Measurements from ENCODE around the gene POFUT1.

Gene POFUT1

DNA sequence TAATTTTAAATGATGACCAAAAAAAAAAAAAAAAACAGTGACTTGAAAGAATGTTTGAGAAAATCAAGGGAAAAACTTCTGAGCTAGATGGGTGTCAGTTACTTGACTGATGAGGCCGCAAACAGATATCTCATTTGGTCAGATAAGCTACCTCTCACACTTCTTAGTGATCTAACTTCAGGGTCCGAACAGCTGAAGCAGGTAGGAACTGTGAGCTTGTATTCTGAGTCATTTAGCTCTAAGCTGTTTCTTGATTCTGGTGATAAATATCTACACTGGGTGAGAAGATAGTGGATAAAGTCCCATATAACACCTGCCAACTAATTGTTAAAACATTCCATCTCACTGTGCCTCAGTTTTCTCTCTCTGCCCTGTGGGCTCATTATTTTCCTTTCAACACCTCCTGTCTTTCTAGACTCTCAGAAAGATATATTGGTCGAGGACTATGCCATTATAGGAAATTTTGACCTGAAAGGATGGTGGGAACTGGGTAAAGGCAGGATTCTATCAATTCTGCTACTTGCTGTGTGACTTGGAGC is 77.5 kb downstream of the POFUT1 start:
- DNase-seq = no peak

DNA sequence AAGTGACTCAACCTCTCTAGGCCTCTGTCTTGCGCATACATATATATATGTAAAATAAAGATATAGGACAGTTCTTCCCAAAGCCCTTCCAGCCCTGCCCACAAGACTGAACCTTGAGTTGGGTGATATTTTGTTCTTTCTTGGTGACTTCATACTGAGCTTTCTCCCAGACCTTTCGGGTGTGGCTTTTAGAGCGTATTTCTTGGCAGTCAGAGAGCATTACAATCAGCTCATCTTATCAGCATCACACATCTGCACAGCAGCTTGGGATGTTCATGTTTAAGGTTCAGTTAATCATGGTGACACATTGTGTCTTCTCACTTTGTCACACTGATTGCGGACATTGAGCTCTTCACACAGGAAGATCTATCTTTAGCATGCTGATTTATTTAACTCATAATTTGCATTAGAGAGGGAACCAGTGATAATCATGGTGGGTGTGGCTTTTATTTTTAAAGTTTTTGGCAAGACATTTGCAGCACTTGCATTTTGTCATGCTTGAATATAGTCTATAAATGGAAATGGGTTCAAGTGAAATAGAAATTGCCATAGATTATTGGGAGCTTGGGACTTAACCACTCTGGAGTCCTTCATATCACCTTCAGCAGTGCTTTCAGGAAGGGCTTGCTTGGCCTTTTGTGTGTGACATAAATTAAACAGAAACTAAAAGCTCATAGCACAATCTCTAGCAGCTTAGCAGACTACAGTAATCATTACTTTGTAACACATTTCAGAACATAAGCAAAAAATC is 78.1 kb downstream of the POFUT1 start:
- no peak for DNase-seq

DNA sequence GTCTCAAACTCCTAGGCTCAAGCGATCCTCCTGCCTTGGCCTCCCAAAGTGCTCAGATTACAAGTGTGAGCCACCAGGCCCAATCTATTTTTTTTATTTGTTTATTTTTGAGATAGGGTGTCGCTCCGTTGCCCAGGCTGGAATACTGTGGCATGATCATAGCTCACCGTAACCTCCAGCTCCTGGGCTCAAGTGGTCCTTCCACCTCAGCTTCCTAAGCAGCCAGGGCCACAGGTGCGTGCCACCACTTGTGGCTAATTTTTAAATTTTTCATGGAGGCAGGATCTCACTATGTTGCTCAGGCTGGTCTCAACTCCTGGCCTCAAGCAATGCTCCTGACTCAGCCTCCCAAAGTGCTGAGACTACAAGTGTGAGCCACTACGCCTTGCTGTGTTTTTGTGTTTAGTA is 79.6 kb downstream of the POFUT1 start:
- DNase-seq = no peak

All from fibroblast of upper back skin (primary cell).